IMR-90 (cell line): Measurements from ENCODE around the gene ZNF280A.

Source experiments
- BHLHE40 ChIP-seq: fragments of 150-350 bp; IDR thresholded peaks from 2 replicates; pipeline ENCODE4 v1.6.1; 2016; ENCODE audit warnings: mild to moderate bottlenecking, low read depth, low read length
- CTCF ChIP-seq: conservative IDR thresholded peaks from 2 replicates; pipeline ENCODE4 v1.5.1; 2012; ENCODE audit warnings: mild to moderate bottlenecking, low read depth, low read length, improper control_type of control experiment
- MAFK ChIP-seq: IDR thresholded peaks from 2 replicates; pipeline ENCODE4 v1.6.1; 2012; ENCODE audit warnings: low read depth, low read length, improper control_type of control experiment
- MXI1 ChIP-seq: IDR thresholded peaks from 2 replicates; pipeline ENCODE4 v1.6.1; 2012; ENCODE audit warnings: low read depth, mild to moderate bottlenecking, low read length, moderate library complexity, borderline replicate concordance
- POLR2A ChIP-seq: IDR thresholded peaks from 2 replicates; pipeline ENCODE4 v1.6.1; 2012; ENCODE audit warnings: mild to moderate bottlenecking, low read depth, low read length
- RAD21 ChIP-seq: IDR thresholded peaks from 2 replicates; pipeline ENCODE4 v1.6.1; 2012; ENCODE audit warnings: low read length, improper control_type of control experiment

GRCh38 chr22:22465782-22466181, 54.3 kb downstream of the ZNF280A start:
- TF ChIP-seq RAD21 (no peak), POLR2A (no peak), CTCF (no peak), MXI1 (no peak), MAFK (no peak), BHLHE40 (no peak)
